K562 (cell line): ENCODE measurements around the gene ACKR2. TPM values are rescaled to one million over a fixed set of nuclear protein-coding genes. Genes with fewer than 3 reads are reported as not detected.

Experiments used
- ARHGAP35 ChIP-seq: fragments of 450-650 bp; IDR thresholded peaks from 2 replicates; pipeline ENCODE4 v1.6.1; 2018; ENCODE audit not compliant: partially characterized antibody
- BHLHE40 ChIP-seq: IDR thresholded peaks from 2 replicates; pipeline ENCODE4 v1.6.1; 2011; ENCODE audit warnings: low read length, improper control_type of control experiment
- CXXC5 ChIP-seq: fragments of 250-450 bp; sonication (Bioruptor Pico); IDR thresholded peaks from 2 replicates; pipeline ENCODE4 v1.8.0; 2022; ENCODE audit warnings: inconsistent platforms, mild to moderate bottlenecking, moderate library complexity
- FOS ChIP-seq: IDR thresholded peaks from 3 replicates; pipeline ENCODE4 v1.6.1; 2011; ENCODE audit not compliant: insufficient read length; ENCODE audit errors: extremely low read depth
- FOXK2 ChIP-seq, 2 experiments: fragments of 450-650 bp; IDR thresholded peaks in 1 of 2; conservative IDR thresholded peaks in 1 of 2; 2 replicates each; pipeline ENCODE4 v1.6.1; 2016; ENCODE audit warnings: low read depth in 2 of 2, mild to moderate bottlenecking in 1 of 2
- KLF1 ChIP-seq: fragments of 450-650 bp; IDR thresholded peaks from 2 replicates; pipeline ENCODE4 v1.6.1; 2016; ENCODE audit warnings: missing genetic modification characterization, missing compliant biosample characterization
- PHF8 ChIP-seq: fragments of 200-600 bp; sonication (generic); IDR thresholded peaks from 2 replicates; pipeline ENCODE4 v1.6.1; 2012; ENCODE audit warnings: mixed run types, mild to moderate bottlenecking, inconsistent platforms, low read length, moderate library complexity, borderline replicate concordance
- RAD51 ChIP-seq: fragments of 450-650 bp; IDR thresholded peaks from 2 replicates; pipeline ENCODE4 v1.7.1; 2016; ENCODE audit warnings: low read depth, mild to moderate bottlenecking, borderline replicate concordance
- RBM14 ChIP-seq: fragments of 200-400 bp; formaldehyde crosslinking; IDR thresholded peaks from 2 replicates; pipeline ENCODE4 v1.6.1; 2018; ENCODE audit warnings: low read depth, mild to moderate bottlenecking, low read length, moderate library complexity, borderline replicate concordance; ENCODE audit not compliant: insufficient read depth
- TOE1 ChIP-seq, 2 experiments: fragments of 450-650 bp in 1 of 2; sonication (generic) in 1 of 2; formaldehyde crosslinking in 1 of 2; IDR thresholded peaks; 2 replicates each; pipeline versions ENCODE4 v1.7.1 to v1.8.0; 2016 to 2022; ENCODE audit warnings: borderline replicate concordance in 2 of 2, mild to moderate bottlenecking in 2 of 2, antibody characterized with exemption in 1 of 2, inconsistent platforms in 1 of 2, low read depth in 1 of 2, missing genetic modification reagents in 1 of 2, moderate library complexity in 1 of 2
- YY1 ChIP-seq, 3 experiments: IDR thresholded peaks; 2 replicates each; pipeline ENCODE4 v1.6.1; 2011; ENCODE audit warnings: low read length in 2 of 3, mild to moderate bottlenecking in 2 of 3, moderate library complexity in 2 of 3, borderline replicate concordance in 1 of 3, control low read depth in 1 of 3, low read depth in 1 of 3; ENCODE audit not compliant: insufficient read depth in 3 of 3, insufficient replicate concordance in 2 of 3, control insufficient read depth in 1 of 3, insufficient read length in 1 of 3; ENCODE audit errors: extremely low read depth in 1 of 3
- ZFPM2 ChIP-seq: fragments of 250-450 bp; sonication (Bioruptor Pico); IDR thresholded peaks from 2 replicates; pipeline ENCODE4 v1.5.1; 2022; ENCODE audit warnings: mild to moderate bottlenecking
- ZNF23 ChIP-seq: fragments of 250-450 bp; sonication (Bioruptor Pico); IDR thresholded peaks from 2 replicates; pipeline ENCODE4 v1.4.0; 2020; ENCODE audit warnings: mild to moderate bottlenecking
- polyA plus RNA-seq, 8 experiments: library from polyadenylated mRNA; depleted of rRNA in 4 of 8; stranded (reverse) in 5 of 8; unstranded in 3 of 8; fragments of >200 nt; fragmentation: Nextera tagmentation in 2 of 8; fragmentation: Illumina TruSeq in 1 of 8; extraction: Ambion mirVana in 2 of 8; extraction: Trizol in 1 of 8; gene quantifications; 2 replicates each; pipeline versions ENCODE4 v1.2.1 to v1.2.3, GENCODE V29; 2011 to 2014; ENCODE audit warnings: inconsistent platforms in 1 of 8, missing spikeins in 1 of 8
- total RNA-seq, 7 experiments: library from RNA; depleted of rRNA in 6 of 7; stranded (reverse); fragments of >200 nt in 6 of 7; fragmentation: Illumina TruSeq in 2 of 7; extraction: Trizol in 2 of 7; gene quantifications; 2 replicates each; pipeline versions ENCODE4 v1.2.1 to v1.2.3, GENCODE V29; 2011 to 2021; ENCODE audit warnings: low replicate concordance in 1 of 7
- TF ChIP-seq, protein P1 (sequence below): fragments of 450-650 bp; IDR thresholded peaks from 2 replicates; pipeline ENCODE4 v1.6.1; 2016; ENCODE audit warnings: low read depth
- TF ChIP-seq, protein P2 (sequence below): fragments of 450-650 bp; IDR thresholded peaks from 2 replicates; pipeline ENCODE4 v1.6.1; 2016; ENCODE audit warnings: low read depth, mild to moderate bottlenecking, moderate library complexity

ACKR2 gene
- total and polyA plus RNA-seq, 9 of the 15 experiments (the other 6 are each of a cell fraction or from before 2014, with no cell fraction given) = 0.03 to 0.69 (median 0.25) TPM; not detected in 1

DNA sequence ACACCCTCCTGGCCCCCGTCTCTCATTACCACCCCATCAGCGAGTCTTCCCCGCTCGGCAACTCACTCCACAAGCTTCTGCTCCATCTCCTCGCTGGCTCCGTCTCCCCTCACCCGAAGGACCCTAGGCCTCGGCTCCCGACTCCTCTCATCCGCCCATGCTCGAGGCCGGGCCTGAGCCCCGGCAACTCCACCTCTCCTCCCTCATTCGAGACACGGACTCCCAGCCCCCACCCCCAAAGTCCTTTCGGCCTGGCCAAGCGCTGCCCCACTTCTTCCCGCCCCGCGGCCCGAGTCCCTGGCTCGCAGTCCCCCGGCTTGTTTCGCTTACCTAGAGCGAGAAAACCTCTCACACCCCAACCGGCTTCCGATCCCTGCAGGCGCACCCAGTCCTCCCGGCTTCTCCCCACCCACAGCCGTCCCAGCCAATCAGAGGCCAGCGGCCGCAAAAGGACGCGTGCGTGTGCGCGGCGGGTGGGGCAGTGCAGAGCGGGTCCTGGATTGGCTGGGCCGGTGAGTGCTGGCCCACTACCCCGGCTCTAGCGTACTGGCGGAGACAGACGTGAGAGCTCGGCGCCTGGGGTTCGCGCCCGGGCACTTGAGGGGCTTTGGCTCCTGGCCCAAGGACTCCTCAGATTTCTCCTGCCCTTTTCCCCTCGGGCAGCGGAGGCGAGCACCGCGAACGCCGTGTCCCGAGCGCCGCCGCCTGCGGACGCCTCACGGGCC lies 5.0 kb upstream of the ACKR2 start, which contains the start of gene HIGD1A (continued):
- TF ChIP-seq, protein P1, sequence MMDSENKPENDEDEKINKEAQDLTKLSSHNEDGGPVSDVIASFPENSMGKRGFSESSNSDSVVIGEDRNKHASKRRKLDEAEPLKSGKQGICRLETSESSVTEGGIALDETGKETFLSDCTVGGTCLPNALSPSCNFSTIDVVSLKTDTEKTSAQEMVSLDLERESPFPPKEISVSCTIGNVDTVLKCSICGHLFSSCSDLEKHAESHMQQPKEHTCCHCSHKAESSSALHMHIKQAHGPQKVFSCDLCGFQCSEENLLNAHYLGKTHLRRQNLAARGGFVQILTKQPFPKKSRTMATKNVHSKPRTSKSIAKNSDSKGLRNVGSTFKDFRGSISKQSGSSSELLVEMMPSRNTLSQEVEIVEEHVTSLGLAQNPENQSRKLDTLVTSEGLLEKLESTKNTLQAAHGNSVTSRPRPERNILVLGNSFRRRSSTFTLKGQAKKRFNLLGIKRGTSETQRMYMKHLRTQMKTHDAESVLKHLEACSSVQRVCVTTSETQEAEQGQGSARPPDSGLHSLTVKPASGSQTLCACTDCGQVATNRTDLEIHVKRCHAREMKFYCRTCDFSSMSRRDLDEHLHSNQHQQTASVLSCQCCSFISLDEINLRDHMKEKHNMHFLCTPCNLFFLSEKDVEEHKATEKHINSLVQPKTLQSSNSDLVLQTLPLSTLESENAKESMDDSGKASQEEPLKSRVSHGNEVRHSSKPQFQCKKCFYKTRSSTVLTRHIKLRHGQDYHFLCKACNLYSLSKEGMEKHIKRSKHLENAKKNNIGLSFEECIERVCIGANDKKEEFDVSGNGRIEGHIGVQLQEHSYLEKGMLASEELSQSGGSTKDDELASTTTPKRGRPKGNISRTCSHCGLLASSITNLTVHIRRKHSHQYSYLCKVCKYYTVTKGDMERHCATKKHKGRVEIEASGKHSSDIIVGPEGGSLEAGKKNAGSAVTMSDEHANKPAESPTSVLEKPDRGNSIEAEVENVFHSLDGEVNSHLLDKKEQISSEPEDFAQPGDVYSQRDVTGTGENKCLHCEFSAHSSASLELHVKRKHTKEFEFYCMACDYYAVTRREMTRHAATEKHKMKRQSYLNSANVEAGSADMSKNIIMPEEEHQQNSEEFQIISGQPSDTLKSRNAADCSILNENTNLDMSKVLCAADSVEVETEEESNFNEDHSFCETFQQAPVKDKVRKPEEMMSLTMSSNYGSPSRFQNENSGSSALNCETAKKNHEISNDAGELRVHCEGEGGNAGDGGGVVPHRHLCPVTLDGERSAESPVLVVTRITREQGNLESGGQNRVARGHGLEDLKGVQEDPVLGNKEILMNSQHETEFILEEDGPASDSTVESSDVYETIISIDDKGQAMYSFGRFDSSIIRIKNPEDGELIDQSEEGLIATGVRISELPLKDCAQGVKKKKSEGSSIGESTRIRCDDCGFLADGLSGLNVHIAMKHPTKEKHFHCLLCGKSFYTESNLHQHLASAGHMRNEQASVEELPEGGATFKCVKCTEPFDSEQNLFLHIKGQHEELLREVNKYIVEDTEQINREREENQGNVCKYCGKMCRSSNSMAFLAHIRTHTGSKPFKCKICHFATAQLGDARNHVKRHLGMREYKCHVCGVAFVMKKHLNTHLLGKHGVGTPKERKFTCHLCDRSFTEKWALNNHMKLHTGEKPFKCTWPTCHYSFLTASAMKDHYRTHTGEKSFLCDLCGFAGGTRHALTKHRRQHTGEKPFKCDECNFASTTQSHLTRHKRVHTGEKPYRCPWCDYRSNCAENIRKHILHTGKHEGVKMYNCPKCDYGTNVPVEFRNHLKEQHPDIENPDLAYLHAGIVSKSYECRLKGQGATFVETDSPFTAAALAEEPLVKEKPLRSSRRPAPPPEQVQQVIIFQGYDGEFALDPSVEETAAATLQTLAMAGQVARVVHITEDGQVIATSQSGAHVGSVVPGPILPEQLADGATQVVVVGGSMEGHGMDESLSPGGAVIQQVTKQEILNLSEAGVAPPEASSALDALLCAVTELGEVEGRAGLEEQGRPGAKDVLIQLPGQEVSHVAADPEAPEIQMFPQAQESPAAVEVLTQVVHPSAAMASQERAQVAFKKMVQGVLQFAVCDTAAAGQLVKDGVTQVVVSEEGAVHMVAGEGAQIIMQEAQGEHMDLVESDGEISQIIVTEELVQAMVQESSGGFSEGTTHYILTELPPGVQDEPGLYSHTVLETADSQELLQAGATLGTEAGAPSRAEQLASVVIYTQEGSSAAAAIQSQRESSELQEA = 0 out of 2 replicates have a peak, but pooled peaks have one; percentile 40
- TF ChIP-seq YY1 (IDR thresholded peaks at IDR 0.05; ENCODE audit: borderline replicate concordance in 1 of 3, control insufficient read depth in 1 of 3, extremely low read depth in 1 of 3, insufficient read depth in 3 of 3, insufficient read length in 1 of 3, insufficient replicate concordance in 2 of 3, low read depth in 1 of 3, low read length in 2 of 3) (peak in 1 of 3 experiments; percentile 25), BHLHE40 (peak; percentile 89), PHF8 (peak; percentile 92), TOE1 (IDR thresholded peaks at IDR 0.05; ENCODE audit: borderline replicate concordance) (peak; percentile 82), TOE1 (CRISPR knock-in tag; IDR thresholded peaks at IDR 0.05; ENCODE audit: borderline replicate concordance, low read depth) (no peak), FOS (peak; percentile 78), KLF1 (tag) (peak; percentile 51; the same call in 1 of the 2 replicates), FOXK2 (conservative IDR thresholded peaks at IDR 0.05 in 1 of 2, IDR thresholded peaks at IDR 0.05 in 1 of 2; ENCODE audit: low read depth in 2 of 2) (peak; percentile 73 to 88; a peak in 2 of 4 replicates), RAD51 (no peak), ARHGAP35 (peak; percentile 13), RBM14 (0 out of 2 replicates have a peak, but pooled peaks have one; percentile 55), ZNF23 (CRISPR knock-in tag) (no peak), CXXC5 (CRISPR knock-in tag) (peak; percentile 86), ZFPM2 (0 out of 2 replicates have a peak, but pooled peaks have one; percentile 45)
- TF ChIP-seq, protein P2, sequence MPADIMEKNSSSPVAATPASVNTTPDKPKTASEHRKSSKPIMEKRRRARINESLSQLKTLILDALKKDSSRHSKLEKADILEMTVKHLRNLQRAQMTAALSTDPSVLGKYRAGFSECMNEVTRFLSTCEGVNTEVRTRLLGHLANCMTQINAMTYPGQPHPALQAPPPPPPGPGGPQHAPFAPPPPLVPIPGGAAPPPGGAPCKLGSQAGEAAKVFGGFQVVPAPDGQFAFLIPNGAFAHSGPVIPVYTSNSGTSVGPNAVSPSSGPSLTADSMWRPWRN = peak; percentile 72; the same call in 1 of the 2 replicates
